ENCODE data around the gene MAPK12.

- TF ChIP-seq EZH2 (IDR thresholded peaks at IDR 0.05; ENCODE audit: insufficient read depth, poor library complexity, severe bottlenecking) (no peak), EZH2phosphoT487 (IDR thresholded peaks at IDR 0.05; ENCODE audit: insufficient read depth, low read depth) (no peak)
Measured at GRCh38 chr22:50246242-50247175, 15.0 kb downstream of the MAPK12 start.

Measured in GM23248 (cell line).